ENCODE results near the gene ITGA11.

DNA sequence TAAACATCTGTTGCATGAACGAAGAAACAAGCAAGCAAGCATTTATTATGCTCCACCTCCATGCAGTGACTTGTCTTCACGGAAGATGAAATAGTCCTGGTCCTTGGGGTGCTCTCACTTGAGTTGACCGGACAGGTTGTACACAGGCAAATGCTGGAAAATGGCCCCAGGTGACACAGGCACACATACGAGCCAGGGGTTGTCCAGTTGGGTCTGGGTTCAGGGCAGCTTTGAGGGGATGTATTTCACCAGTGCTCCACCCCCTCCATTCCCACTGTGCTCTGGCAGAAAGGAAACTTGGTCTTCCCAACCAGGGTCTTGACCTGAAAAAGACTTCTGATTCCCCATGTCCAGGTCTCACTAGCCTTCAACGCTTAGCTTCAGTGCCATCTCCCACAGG is 48.3 kb upstream of the ITGA11 start:
- TF ChIP-seq, protein P1, sequence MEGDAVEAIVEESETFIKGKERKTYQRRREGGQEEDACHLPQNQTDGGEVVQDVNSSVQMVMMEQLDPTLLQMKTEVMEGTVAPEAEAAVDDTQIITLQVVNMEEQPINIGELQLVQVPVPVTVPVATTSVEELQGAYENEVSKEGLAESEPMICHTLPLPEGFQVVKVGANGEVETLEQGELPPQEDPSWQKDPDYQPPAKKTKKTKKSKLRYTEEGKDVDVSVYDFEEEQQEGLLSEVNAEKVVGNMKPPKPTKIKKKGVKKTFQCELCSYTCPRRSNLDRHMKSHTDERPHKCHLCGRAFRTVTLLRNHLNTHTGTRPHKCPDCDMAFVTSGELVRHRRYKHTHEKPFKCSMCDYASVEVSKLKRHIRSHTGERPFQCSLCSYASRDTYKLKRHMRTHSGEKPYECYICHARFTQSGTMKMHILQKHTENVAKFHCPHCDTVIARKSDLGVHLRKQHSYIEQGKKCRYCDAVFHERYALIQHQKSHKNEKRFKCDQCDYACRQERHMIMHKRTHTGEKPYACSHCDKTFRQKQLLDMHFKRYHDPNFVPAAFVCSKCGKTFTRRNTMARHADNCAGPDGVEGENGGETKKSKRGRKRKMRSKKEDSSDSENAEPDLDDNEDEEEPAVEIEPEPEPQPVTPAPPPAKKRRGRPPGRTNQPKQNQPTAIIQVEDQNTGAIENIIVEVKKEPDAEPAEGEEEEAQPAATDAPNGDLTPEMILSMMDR (IDR thresholded peaks at IDR 0.05) = no peak
- TF ChIP-seq EZH2 (IDR thresholded peaks at IDR 0.05; ENCODE audit: borderline replicate concordance, insufficient read depth, low read depth, low read length, poor library complexity, severe bottlenecking) = no peak
